Ishikawa (cell line): ENCODE measurements around the gene TPRKB.
"Not testable (repeated sequence)": the region's sequence is repeated elsewhere in the genome, so short reads cannot be mapped to it uniquely, and the experiment has no call there.

ENCODE experiments used
- CEBPB ChIP-seq: IDR thresholded peaks from 2 replicates; pipeline ENCODE4 v1.6.1; 2012
- CREB1 ChIP-seq: IDR thresholded peaks from 2 replicates; pipeline ENCODE4 v1.6.1; 2012; ENCODE audit warnings: low read depth
- EP300 ChIP-seq: IDR thresholded peaks from 2 replicates; pipeline ENCODE4 v1.6.1; 2012; ENCODE audit warnings: borderline replicate concordance
- FOXM1 ChIP-seq: IDR thresholded peaks from 2 replicates; pipeline ENCODE4 v1.6.1; 2012; ENCODE audit warnings: low read depth, borderline replicate concordance
- NFIC ChIP-seq: IDR thresholded peaks from 2 replicates; pipeline ENCODE4 v1.6.1; 2012
- RAD21 ChIP-seq: IDR thresholded peaks from 2 replicates; pipeline ENCODE4 v1.6.1; 2012; ENCODE audit warnings: low read depth
- REST ChIP-seq: IDR thresholded peaks from 2 replicates; pipeline ENCODE4 v1.6.1; 2012; ENCODE audit warnings: low read depth, mild to moderate bottlenecking
- TAF1 ChIP-seq: IDR thresholded peaks from 2 replicates; pipeline ENCODE4 v1.6.1; 2012; ENCODE audit warnings: low read depth, mild to moderate bottlenecking
- TCF12 ChIP-seq: IDR thresholded peaks from 2 replicates; pipeline ENCODE4 v1.6.1; 2012; ENCODE audit warnings: low read depth
- TEAD4 ChIP-seq: IDR thresholded peaks from 2 replicates; pipeline ENCODE4 v1.6.1; 2012
- ZBTB7A ChIP-seq: IDR thresholded peaks from 2 replicates; pipeline ENCODE4 v1.6.1; 2012; ENCODE audit warnings: low read depth
- TF ChIP-seq, protein P1 (sequence below): IDR thresholded peaks from 2 replicates; pipeline ENCODE4 v1.6.1; 2012
- TF ChIP-seq, protein P2 (sequence below): IDR thresholded peaks from 2 replicates; pipeline ENCODE4 v1.6.1; 2012

GRCh38 chr2:73690372-73691088 is 46.6 kb downstream of the TPRKB start:
- TF ChIP-seq, protein P1, sequence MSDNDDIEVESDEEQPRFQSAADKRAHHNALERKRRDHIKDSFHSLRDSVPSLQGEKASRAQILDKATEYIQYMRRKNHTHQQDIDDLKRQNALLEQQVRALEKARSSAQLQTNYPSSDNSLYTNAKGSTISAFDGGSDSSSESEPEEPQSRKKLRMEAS = not testable (repeated sequence)
- TF ChIP-seq CEBPB, EP300, TCF12, REST, NFIC, FOXM1, TAF1, TEAD4, CREB1, ZBTB7A: not testable (repeated sequence)
- peak; percentile 34; the same call in 1 of the 2 replicates for TF ChIP-seq RAD21
- TF ChIP-seq, protein P2, sequence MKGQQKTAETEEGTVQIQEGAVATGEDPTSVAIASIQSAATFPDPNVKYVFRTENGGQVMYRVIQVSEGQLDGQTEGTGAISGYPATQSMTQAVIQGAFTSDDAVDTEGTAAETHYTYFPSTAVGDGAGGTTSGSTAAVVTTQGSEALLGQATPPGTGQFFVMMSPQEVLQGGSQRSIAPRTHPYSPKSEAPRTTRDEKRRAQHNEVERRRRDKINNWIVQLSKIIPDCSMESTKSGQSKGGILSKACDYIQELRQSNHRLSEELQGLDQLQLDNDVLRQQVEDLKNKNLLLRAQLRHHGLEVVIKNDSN = not testable (repeated sequence)
